ENCODE data around the gene PREX1. TPM values are rescaled to one million over a fixed set of nuclear protein-coding genes. Genes with fewer than 3 reads are reported as not detected.
"Not testable (repeated sequence)": the region's sequence is repeated elsewhere in the genome, so short reads cannot be mapped to it uniquely, and the experiment has no call there.

Gene PREX1
- total RNA-seq, 1 experiment from 2014 or later, result 41.4 TPM

DNA sequence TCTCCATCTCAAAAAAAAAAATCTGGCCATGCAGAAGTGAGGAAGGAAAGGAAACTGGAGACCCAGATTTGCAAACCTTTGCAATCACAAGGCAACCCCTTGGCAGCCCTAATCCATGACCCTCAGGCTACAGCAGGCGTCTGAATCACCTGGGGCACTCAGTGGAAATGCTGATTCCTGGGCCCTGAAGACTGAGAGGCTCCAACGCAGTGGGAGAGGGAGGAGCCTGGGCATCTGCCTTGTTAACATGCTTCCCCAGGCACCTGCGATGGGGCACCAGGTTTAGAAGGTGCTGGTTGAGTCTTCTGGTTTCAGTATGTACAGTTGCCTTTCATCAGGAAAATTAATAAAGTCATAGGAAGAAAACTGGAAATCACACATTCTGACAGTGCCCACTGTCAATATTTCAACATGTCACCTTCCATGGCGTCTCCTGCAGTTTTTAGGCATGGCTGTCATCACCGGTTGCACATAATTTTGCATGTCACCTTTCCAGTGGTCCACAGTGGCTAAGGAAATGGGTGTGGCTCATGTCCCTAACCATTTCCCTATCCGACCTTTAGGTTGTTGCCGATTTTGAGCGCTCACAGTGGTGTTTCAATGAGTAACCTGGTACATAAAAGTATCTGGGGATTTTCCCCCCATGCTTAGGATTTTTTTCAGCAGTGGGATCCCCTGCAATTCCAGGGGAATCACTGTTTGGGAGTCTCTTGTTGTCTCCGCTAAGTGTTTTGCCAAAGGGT is 56.9 kb downstream of the PREX1 start:
- in situ Hi-C loops (cut with HindIII; ENCODE audit: low pct_unique_long_range_greater_than_20kb, low sequenced_read_pairs), result no loop called here
- no peak for DNase-seq (ENCODE audit: low read depth)

GRCh38 chr20:48769069-48769983 is 58.5 kb downstream of the PREX1 start:
- in situ Hi-C loops (cut with HindIII; ENCODE audit: low pct_unique_long_range_greater_than_20kb, low sequenced_read_pairs), result no loop called here
- DNase-seq (ENCODE audit: low read depth), result no peak

DNA sequence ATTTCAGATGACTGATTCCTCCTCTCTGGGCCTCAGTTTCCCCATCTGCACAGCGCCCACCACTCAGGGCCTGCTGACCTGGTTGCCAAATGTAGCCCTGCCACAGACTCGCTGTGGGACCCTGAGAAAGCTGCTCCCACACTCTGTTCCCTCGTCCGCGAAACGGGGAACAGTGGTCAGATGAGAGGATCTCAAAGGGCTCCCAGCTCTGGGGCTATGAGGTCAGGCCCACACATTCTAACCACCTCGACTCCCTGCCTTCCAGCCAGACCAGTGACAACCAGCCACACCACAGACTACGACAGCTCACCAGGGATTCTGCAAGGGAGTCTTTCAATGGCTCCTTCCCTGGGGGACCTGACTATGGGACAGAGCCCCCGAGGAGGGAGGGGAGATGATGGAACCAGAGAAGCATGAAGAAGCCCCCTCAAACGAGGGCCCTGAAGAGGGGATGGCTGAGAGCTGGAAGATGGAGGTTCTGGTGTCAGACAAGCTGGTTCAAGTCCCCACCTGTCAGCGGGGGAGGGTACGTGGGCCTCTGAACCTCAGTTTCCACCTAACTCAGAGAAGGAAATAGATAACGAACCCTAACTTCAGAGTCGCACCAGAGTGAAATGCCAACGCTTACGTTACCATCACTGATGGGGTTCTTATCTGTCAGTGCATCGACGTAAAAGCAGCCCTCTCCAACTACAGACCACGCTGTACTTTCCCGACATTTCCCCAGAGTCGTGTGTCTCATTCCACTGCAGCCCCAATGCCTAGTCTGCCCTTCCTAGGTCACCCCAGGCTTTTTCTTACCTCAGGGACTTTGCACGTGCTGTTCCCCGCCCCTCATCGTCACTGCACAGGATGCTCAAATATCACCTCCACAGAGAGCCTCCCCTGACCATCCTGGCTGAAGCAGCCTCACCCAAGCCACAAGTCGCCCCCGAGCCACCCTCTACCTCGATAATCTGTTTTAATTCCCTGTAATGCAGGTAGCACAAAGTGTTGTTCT is 60.5 kb downstream of the PREX1 start:
- in situ Hi-C loops (cut with HindIII; ENCODE audit: low pct_unique_long_range_greater_than_20kb, low sequenced_read_pairs), result no loop called here
- DNase-seq (ENCODE audit: low read depth), result no peak

DNA sequence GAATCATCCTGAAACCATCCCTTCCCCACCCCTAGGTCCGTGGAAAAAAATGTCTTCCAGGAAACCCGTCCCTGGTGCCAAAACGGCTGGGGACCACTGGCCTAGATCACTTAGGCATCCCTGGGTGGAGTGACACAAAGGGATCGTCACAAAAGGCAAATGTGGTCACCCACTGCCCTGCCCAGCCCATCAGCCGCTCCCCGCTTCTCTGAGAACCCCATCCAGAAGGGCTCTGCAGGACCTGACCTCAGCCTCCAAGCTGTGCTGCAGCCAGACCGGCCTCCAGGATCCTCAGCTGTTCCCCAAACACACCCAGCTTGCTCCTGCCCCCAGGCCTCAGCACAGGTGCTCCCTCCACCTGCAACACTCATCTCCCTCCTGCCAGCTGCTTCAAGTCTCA is 61.6 kb downstream of the PREX1 start:
- in situ Hi-C loops (cut with HindIII; ENCODE audit: low pct_unique_long_range_greater_than_20kb, low sequenced_read_pairs), result no loop called here

DNA sequence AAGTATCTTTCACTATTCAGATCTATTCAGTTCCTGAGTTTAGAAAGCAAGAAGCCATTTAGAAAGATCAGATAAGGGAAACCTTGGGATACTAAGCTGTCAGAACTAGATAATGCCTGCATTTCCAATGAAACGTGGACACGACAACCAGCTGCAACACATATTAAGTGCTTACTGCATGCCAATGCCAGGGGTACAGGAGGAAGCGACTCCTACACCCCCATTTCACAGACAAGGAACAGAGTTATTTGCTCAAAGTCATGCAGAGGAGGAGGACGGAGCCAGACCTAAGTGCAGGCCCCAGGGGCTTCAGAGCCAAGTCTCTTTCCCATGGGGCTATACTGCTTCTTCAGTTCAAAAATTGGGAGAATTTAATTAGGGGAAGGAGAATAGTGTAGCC is 62.4 kb downstream of the PREX1 start:
- no peak for DNase-seq (ENCODE audit: low read depth)
- in situ Hi-C loops (cut with HindIII; ENCODE audit: low pct_unique_long_range_greater_than_20kb, low sequenced_read_pairs), result no loop called here

More for the DNA sequence above, 61.6 kb downstream of the PREX1 start:
- DNase-seq (ENCODE audit: low read depth), result no peak

DNA sequence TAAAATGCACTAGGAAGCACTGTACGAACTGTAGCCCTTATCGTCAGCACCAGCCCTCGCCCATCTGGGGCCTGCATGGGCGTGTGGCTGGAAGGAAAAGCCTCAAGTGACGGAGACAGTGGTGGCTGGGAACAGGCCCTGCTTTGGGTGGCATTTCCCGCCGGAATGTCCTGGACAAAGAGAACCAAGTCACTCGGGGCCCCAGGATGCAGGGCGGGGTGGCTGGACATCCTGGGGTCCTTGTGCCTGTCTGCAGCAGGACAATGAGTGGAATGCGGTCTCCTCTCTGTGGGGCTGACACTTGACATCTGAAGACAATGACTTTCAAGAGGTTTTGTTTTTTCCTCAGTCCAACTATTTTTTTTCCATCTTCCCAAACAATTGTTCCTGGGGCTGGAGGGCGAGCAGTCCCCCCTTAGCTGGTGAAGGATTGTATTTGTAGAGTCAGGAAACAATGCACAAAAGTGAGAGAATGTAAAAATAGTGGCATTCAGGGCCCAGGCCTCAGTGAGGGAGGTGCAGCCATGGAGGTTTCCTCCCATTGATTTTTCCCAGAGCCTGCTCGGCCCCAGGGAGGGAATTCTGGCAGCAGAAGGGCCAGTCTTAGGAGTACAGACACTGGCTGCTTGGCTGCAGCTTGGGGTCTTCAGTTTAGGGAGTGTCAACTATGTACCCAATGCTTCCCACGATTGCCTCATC is 64.4 kb downstream of the PREX1 start:
- in situ Hi-C loops (cut with HindIII; ENCODE audit: low pct_unique_long_range_greater_than_20kb, low sequenced_read_pairs), result no loop called here
- no peak for DNase-seq (ENCODE audit: low read depth)

GRCh38 chr20:48761874-48762273 is 65.9 kb downstream of the PREX1 start:
- no peak for DNase-seq (ENCODE audit: low read depth)
- in situ Hi-C loops (cut with HindIII; ENCODE audit: low pct_unique_long_range_greater_than_20kb, low sequenced_read_pairs), result no loop called here

DNA sequence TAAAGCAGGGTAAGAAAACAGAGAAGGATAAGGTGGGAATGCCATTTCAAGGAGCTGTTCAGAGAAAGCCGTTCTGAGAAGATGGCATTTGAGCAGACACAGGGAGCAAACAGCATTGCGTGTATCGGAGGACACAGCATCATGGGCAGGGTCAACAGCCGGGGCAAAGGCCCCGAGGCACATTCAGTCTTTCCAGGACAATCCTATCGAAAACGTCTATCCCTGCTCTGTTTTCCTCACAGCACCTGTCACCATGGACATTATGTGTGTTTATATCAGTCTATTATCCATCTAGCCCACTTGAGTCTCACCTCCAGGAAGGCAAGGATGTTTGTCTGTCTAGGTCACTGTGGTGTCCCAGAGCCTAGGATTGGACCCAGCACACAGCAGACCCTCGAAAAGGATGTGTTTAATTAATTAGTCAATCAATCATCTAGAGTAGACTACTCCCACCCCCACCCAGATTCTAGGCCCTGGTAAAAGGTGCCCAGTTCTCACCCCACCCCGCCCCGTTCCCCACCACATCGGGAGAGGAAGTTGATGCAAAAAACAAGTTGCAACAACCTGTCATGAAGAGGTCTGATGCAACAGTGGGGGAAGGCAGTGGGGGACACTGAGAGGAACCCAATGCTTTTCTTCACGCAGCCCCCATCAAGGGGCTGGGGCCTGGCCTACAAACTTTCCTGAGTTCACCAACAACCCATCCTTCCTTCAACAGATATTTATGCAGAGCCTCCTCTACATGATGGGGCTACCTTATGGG is 66.6 kb downstream of the PREX1 start:
- in situ Hi-C loops (cut with HindIII; ENCODE audit: low pct_unique_long_range_greater_than_20kb, low sequenced_read_pairs), result no loop called here
- no peak for DNase-seq (ENCODE audit: low read depth)

- in situ Hi-C loops (cut with HindIII; ENCODE audit: low pct_unique_long_range_greater_than_20kb, low sequenced_read_pairs), result no loop called here
- peak; percentile 51 for DNase-seq (ENCODE audit: low read depth)
These were observed 67.3 kb downstream of the PREX1 start for GRCh38 chr20:48760403-48760983.

GRCh38 chr20:48759631-48760245 is 68.1 kb downstream of the PREX1 start:
- DNase-seq (ENCODE audit: low read depth), result no peak
- in situ Hi-C loops (cut with HindIII; ENCODE audit: low pct_unique_long_range_greater_than_20kb, low sequenced_read_pairs), result no loop called here

- in situ Hi-C loops (cut with HindIII; ENCODE audit: low pct_unique_long_range_greater_than_20kb, low sequenced_read_pairs), result no loop called here
- DNase-seq (ENCODE audit: low read depth), result no peak
These were observed 69.5 kb downstream of the PREX1 start for GRCh38 chr20:48758206-48758820.

- DNase-seq (ENCODE audit: low read depth); in situ Hi-C loops (cut with HindIII; ENCODE audit: low pct_unique_long_range_greater_than_20kb, low sequenced_read_pairs): not testable (repeated sequence)
These were observed 71.0 kb downstream of the PREX1 start for GRCh38 chr20:48756774-48757173.

- in situ Hi-C loops (cut with HindIII; ENCODE audit: low pct_unique_long_range_greater_than_20kb, low sequenced_read_pairs), result no loop called here
- no peak for DNase-seq (ENCODE audit: low read depth)
These were observed 73.5 kb downstream of the PREX1 start for GRCh38 chr20:48754292-48754691.

DNA sequence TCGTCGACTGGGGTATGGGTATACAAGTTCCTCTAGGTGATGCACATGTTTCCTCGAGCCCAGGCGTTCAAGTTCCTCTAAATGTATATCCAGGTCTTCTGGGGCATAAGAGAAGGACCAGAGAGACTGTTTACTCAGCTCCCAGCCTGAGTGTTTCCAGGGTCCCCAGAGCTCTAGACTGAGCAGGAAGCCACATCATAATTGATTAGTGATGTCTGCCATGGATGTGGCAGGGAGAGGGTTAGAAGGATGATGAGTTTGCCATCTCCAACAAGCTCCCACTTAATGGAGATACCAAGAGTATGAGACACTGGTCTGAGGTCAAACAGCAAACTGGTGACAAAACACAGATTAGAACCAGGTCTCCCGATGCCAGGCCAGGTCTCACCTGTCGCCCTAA is 74.8 kb downstream of the PREX1 start:
- DNase-seq (ENCODE audit: low read depth), result no peak
- in situ Hi-C loops (cut with HindIII; ENCODE audit: low pct_unique_long_range_greater_than_20kb, low sequenced_read_pairs), result no loop called here

- in situ Hi-C loops (cut with HindIII; ENCODE audit: low pct_unique_long_range_greater_than_20kb, low sequenced_read_pairs), result no loop called here
- DNase-seq (ENCODE audit: low read depth), result no peak
These were observed 75.9 kb downstream of the PREX1 start for GRCh38 chr20:48751871-48752270.
